ENCODE measurements around the gene TECPR1. TPM values are rescaled to one million over a fixed set of nuclear protein-coding genes. Genes with fewer than 3 reads are reported as not detected.

TECPR1 gene
- total RNA-seq, 1 experiment from 2014 or later, result 13.9 TPM

GRCh38 chr7:98242342-98242741, 9.7 kb downstream of the TECPR1 start:
- Mint-ChIP-seq H3K4me1 (peaks cover 0 to 13% of the 10 kb centered on the region in 2 experiments; a peak in 3 of 4 replicates), H3K27me3 (ENCODE audit: low read depth) (no peaks in the 10 kb centered on the region), H3K27ac (no peak overlapping the region), H3K9me3 (no peaks in the 10 kb centered on the region), H3K4me3 (no peak overlapping the region), H3K36me3 (ENCODE audit: insufficient read depth in 1 of 3, low read depth in 3 of 3) (peaks cover 0 to 3% (median 2%) of the 10 kb centered on the region in 3 experiments; a peak in 1 of 7 replicates)
- no peak overlapping the region for H2BK15ac ChIP-seq (ENCODE audit: low read depth, low read length)
- no peak overlapping the region for H3K9ac ChIP-seq (ENCODE audit: extremely low read depth, insufficient read length, low read length)
- no peak overlapping the region for H4K5ac ChIP-seq (ENCODE audit: insufficient read length, low read depth, low read length)
- no peak overlapping the region for H2AK5ac ChIP-seq (ENCODE audit: insufficient read length, low read length)
- no peak overlapping the region for H3K56ac ChIP-seq (ENCODE audit: insufficient read length, low read depth, low read length)
- H3K79me2 ChIP-seq (ENCODE audit: insufficient read depth, low read length), result no peaks in the 10 kb centered on the region
- no CpG with 5 or more reads among the region's 1 CpG for WGBS (ENCODE audit: extremely low coverage, insufficient read length, low lambda C conversion rate)
- H3K9me3 ChIP-seq (ENCODE audit: control insufficient read depth, low read depth, low read length), result no peaks in the 10 kb centered on the region
- no peak overlapping the region for H3K14ac ChIP-seq (ENCODE audit: insufficient read depth, low read length)
- no peak overlapping the region for H2BK120ac ChIP-seq (ENCODE audit: low read depth, low read length, poor library complexity, severe bottlenecking)
- no peak overlapping the region for H3K27ac ChIP-seq (ENCODE audit: insufficient read length, low read depth, low read length)
- H3K79me1 ChIP-seq (ENCODE audit: insufficient read depth, low read depth, low read length, poor library complexity, severe bottlenecking), result no peaks in the 10 kb centered on the region
- H4K91ac ChIP-seq (ENCODE audit: insufficient read length, low read depth, low read length), result no peak overlapping the region
- H3K4me1 ChIP-seq (ENCODE audit: insufficient read depth, low read length), result no peaks in the 10 kb centered on the region
- no peak overlapping the region for H3K18ac ChIP-seq (ENCODE audit: insufficient read length, low read depth, low read length)
- no peaks in the 10 kb centered on the region for H4K20me1 ChIP-seq (ENCODE audit: control insufficient read depth, insufficient read depth, insufficient read length)
- H3K23me2 ChIP-seq (ENCODE audit: insufficient read length, low read depth, low read length, poor library complexity, severe bottlenecking), result no peaks in the 10 kb centered on the region
- H3K23ac ChIP-seq (ENCODE audit: insufficient read length, low read depth, low read length), result no peak overlapping the region
- no peak overlapping the region for H3K4me2 ChIP-seq (ENCODE audit: insufficient read depth, insufficient read length, low read length)
- no peak overlapping the region for H2BK12ac ChIP-seq (ENCODE audit: insufficient read length, low read depth, low read length)
- H2BK20ac ChIP-seq (ENCODE audit: low read depth, low read length, poor library complexity, severe bottlenecking), result no peak overlapping the region
- H3T11ph ChIP-seq (ENCODE audit: low read length), result no peak overlapping the region
- no peaks in the 10 kb centered on the region for H3K27me3 ChIP-seq (ENCODE audit: insufficient read depth, low read length)
- H4K8ac ChIP-seq (replicated peaks; ENCODE audit: insufficient read length, low read depth, low read length), result no peak overlapping the region
- no peak overlapping the region for H3K4ac ChIP-seq (ENCODE audit: low read depth, low read length)
- no peak overlapping the region for H2BK5ac ChIP-seq (ENCODE audit: insufficient read length, low read length)
- DNase-seq, result no peak
- TF ChIP-seq, protein P1, sequence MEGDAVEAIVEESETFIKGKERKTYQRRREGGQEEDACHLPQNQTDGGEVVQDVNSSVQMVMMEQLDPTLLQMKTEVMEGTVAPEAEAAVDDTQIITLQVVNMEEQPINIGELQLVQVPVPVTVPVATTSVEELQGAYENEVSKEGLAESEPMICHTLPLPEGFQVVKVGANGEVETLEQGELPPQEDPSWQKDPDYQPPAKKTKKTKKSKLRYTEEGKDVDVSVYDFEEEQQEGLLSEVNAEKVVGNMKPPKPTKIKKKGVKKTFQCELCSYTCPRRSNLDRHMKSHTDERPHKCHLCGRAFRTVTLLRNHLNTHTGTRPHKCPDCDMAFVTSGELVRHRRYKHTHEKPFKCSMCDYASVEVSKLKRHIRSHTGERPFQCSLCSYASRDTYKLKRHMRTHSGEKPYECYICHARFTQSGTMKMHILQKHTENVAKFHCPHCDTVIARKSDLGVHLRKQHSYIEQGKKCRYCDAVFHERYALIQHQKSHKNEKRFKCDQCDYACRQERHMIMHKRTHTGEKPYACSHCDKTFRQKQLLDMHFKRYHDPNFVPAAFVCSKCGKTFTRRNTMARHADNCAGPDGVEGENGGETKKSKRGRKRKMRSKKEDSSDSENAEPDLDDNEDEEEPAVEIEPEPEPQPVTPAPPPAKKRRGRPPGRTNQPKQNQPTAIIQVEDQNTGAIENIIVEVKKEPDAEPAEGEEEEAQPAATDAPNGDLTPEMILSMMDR (conservative IDR thresholded peaks at IDR 0.05), result no peak
- H2AFZ ChIP-seq (ENCODE audit: low read length), result no peak overlapping the region
